ENCODE data around the gene RAB20. TPM values are rescaled to one million over a fixed set of nuclear protein-coding genes. Genes with fewer than 3 reads are reported as not detected.

RAB20 gene
- total RNA-seq, 4 donors from 2014 or later = 3.9 to 9.1 (median 6.2) TPM

GRCh38 chr13:110479215-110479545, 82.3 kb downstream of the RAB20 start:
- no peak for TF ChIP-seq POLR2A (IDR thresholded peaks at IDR 0.05)
- TF ChIP-seq CTCF (IDR thresholded peaks at IDR 0.05) = no peak
- intact Hi-C loops (cut with DNase I; ENCODE audit: low total_unique reads) = no loop called here
- DNase-seq (ENCODE audit: low spot score in 2 of 2) = no peak
- no peak overlapping the region for H3K4me3 ChIP-seq (ENCODE audit: low read depth, poor library complexity, severe bottlenecking)
- whole genome bisulfite sequencing, 2 donors = 72 to 77% methylated on average over 6 of the region's 6 CpGs

- TF ChIP-seq CTCF (IDR thresholded peaks at IDR 0.05) = no peak
- TF ChIP-seq POLR2A (IDR thresholded peaks at IDR 0.05) = no peak
- WGBS, 2 donors = 84 to 88% methylated on average over 16 of the region's 16 CpGs
- no peak for DNase-seq (ENCODE audit: low spot score in 2 of 2)
- intact Hi-C loops (cut with DNase I; ENCODE audit: low total_unique reads) = no loop called here
- no peak overlapping the region for H3K4me3 ChIP-seq (ENCODE audit: low read depth, poor library complexity, severe bottlenecking)
Observed at GRCh38 chr13:110478405-110479214, 82.9 kb downstream of the RAB20 start.

- H3K4me3 ChIP-seq (ENCODE audit: low read depth, poor library complexity, severe bottlenecking) = no peak overlapping the region
- intact Hi-C loops (cut with DNase I; ENCODE audit: low total_unique reads) = no loop called here
- 70 to 78% methylated on average over 4 of the region's 4 CpGs for WGBS, 2 donors
- TF ChIP-seq CTCF (IDR thresholded peaks at IDR 0.05) (no peak), POLR2A (IDR thresholded peaks at IDR 0.05) (no peak)
- no peak for DNase-seq (ENCODE audit: low spot score in 2 of 2)
Observed at GRCh38 chr13:110477706-110478245, 83.7 kb downstream of the RAB20 start.

- no peak for TF ChIP-seq CTCF (IDR thresholded peaks at IDR 0.05)
- DNase-seq (ENCODE audit: low spot score in 2 of 2) = no peak
- WGBS, 2 donors = 88 to 94% methylated on average over 12 of the region's 12 CpGs
- H3K4me3 ChIP-seq (ENCODE audit: low read depth, poor library complexity, severe bottlenecking) = no peak overlapping the region
- intact Hi-C loops (cut with DNase I; ENCODE audit: low total_unique reads) = no loop called here
Observed at GRCh38 chr13:110476220-110476617, 85.3 kb downstream of the RAB20 start.

- TF ChIP-seq CTCF (IDR thresholded peaks at IDR 0.05) = no peak
- TF ChIP-seq POLR2A (IDR thresholded peaks at IDR 0.05) = no peak
- intact Hi-C loops (cut with DNase I; ENCODE audit: low total_unique reads) = no loop called here
- H3K4me3 ChIP-seq (ENCODE audit: low read depth, poor library complexity, severe bottlenecking) = no peak overlapping the region
- 92 to 94% methylated on average over 18 of the region's 18 CpGs for WGBS, 2 donors
- DNase-seq (ENCODE audit: low spot score in 2 of 2) = no peak
Observed at GRCh38 chr13:110475550-110476219, 85.8 kb downstream of the RAB20 start.

All from lower leg skin (tissue), 4 donors.